ENCODE data around the gene ZC3H12C.

DNA sequence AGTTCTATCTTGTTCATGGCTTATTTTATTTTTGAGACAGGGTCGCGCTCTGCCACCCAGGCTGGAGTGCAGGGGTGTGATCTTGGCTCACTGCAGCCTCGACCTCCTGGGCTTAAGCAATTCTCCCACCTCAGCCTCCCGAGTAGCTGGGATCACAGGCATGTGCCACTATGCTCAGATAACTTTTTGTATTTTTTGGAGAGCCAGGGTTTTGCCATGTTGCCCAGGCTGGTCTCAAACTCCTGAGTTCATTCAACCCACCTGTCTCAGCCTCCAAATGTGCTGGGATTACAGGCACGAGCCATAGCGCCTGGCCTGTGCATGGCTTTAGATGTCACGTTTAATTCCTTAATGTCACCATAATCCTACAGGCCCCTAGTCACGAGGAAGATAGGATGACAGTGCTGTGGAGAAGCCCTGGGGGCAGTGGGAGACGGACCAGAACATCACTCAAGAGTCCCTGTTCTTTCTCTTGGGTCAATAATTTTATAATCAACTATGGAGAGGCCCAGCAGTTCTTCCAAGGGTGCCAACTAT lies 103.8 kb downstream of the ZC3H12C start:
- TF ChIP-seq, protein P1, sequence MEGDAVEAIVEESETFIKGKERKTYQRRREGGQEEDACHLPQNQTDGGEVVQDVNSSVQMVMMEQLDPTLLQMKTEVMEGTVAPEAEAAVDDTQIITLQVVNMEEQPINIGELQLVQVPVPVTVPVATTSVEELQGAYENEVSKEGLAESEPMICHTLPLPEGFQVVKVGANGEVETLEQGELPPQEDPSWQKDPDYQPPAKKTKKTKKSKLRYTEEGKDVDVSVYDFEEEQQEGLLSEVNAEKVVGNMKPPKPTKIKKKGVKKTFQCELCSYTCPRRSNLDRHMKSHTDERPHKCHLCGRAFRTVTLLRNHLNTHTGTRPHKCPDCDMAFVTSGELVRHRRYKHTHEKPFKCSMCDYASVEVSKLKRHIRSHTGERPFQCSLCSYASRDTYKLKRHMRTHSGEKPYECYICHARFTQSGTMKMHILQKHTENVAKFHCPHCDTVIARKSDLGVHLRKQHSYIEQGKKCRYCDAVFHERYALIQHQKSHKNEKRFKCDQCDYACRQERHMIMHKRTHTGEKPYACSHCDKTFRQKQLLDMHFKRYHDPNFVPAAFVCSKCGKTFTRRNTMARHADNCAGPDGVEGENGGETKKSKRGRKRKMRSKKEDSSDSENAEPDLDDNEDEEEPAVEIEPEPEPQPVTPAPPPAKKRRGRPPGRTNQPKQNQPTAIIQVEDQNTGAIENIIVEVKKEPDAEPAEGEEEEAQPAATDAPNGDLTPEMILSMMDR (IDR thresholded peaks at IDR 0.05; ENCODE audit: low read length), result no peak
- no peak for TF ChIP-seq EZH2 (IDR thresholded peaks at IDR 0.05; ENCODE audit: borderline replicate concordance, low read length)

All from OCI-LY1 (cell line).